H9 (cell line): Measurements from ENCODE around the gene PARD3. TPM values are rescaled to one million over a fixed set of nuclear protein-coding genes. Genes with fewer than 3 reads are reported as not detected.

Source experiments
- DNase-seq: peaks from one replicate; pipeline ENCODE4 v3.0.0-alpha.2; 2017
- H2AFZ ChIP-seq: one replicate; pipeline ENCODE4 v1.6.1; 2013; ENCODE audit warnings: mild to moderate bottlenecking, low read length, control low read depth, moderate library complexity
- H2AK5ac ChIP-seq: 2 replicates; pipeline ENCODE4 v1.6.1; 2013; ENCODE audit warnings: low read length, control low read depth, mixed read lengths; ENCODE audit not compliant: insufficient read length
- H2BK120ac ChIP-seq: one replicate; pipeline ENCODE4 v1.6.1; 2013; ENCODE audit warnings: low read depth, mild to moderate bottlenecking, low read length, control low read depth, inconsistent platforms; ENCODE audit not compliant: poor library complexity, severe bottlenecking
- H2BK12ac ChIP-seq: 2 replicates; pipeline ENCODE4 v1.6.1; 2013; ENCODE audit warnings: low read length, control low read depth, mixed read lengths, low read depth; ENCODE audit not compliant: insufficient read length
- H2BK15ac ChIP-seq: 2 replicates; pipeline ENCODE4 v1.6.1; 2013; ENCODE audit warnings: low read depth, low read length, control low read depth
- H2BK20ac ChIP-seq: one replicate; pipeline ENCODE4 v1.6.1; 2013; ENCODE audit warnings: low read depth, mild to moderate bottlenecking, low read length, control low read depth, inconsistent platforms; ENCODE audit not compliant: poor library complexity, severe bottlenecking
- H2BK5ac ChIP-seq: 2 replicates; pipeline ENCODE4 v1.6.1; 2013; ENCODE audit warnings: low read length, control low read depth, mixed read lengths; ENCODE audit not compliant: insufficient read length
- H3K14ac ChIP-seq: 2 replicates; pipeline ENCODE4 v1.6.1; 2013; ENCODE audit warnings: low read length, control low read depth; ENCODE audit not compliant: insufficient read depth
- H3K18ac ChIP-seq: 2 replicates; pipeline ENCODE4 v1.6.1; 2013; ENCODE audit warnings: low read depth, mild to moderate bottlenecking, mixed read lengths, low read length, control low read depth; ENCODE audit not compliant: insufficient read length
- H3K23ac ChIP-seq: 2 replicates; pipeline ENCODE4 v1.6.1; 2013; ENCODE audit warnings: low read length, control low read depth, mixed read lengths, low read depth; ENCODE audit not compliant: insufficient read length
- H3K23me2 ChIP-seq: 2 replicates; pipeline ENCODE4 v1.6.1; 2013; ENCODE audit warnings: low read depth, mild to moderate bottlenecking, mixed read lengths, low read length, control low read depth; ENCODE audit not compliant: insufficient read length, poor library complexity, severe bottlenecking
- H3K27ac ChIP-seq: 2 replicates; pipeline ENCODE4 v1.5.1; 2013; ENCODE audit warnings: low read length, control low read depth, mixed read lengths, low read depth; ENCODE audit not compliant: insufficient read length
- H3K27me3 ChIP-seq: 2 replicates; pipeline ENCODE4 v1.6.1; 2013; ENCODE audit warnings: low read length, control low read depth, inconsistent platforms; ENCODE audit not compliant: insufficient read depth
- H3K4ac ChIP-seq: 2 replicates; pipeline ENCODE4 v1.6.1; 2013; ENCODE audit warnings: low read depth, mild to moderate bottlenecking, control low read depth, inconsistent platforms, low read length, moderate library complexity
- H3K4me1 ChIP-seq: 2 replicates; pipeline ENCODE4 v1.6.1; 2013; ENCODE audit warnings: low read length, control low read depth, inconsistent platforms; ENCODE audit not compliant: insufficient read depth
- H3K4me2 ChIP-seq: 2 replicates; pipeline ENCODE4 v1.6.1; 2013; ENCODE audit warnings: low read length, control low read depth, mixed read lengths; ENCODE audit not compliant: insufficient read length, insufficient read depth
- H3K56ac ChIP-seq: 2 replicates; pipeline ENCODE4 v1.6.1; 2013; ENCODE audit warnings: low read depth, mild to moderate bottlenecking, mixed read lengths, low read length, control low read depth; ENCODE audit not compliant: insufficient read length
- H3K79me1 ChIP-seq: 2 replicates; pipeline ENCODE4 v1.6.1; 2013; ENCODE audit warnings: low read depth, mild to moderate bottlenecking, moderate library complexity, low read length, control low read depth, inconsistent platforms; ENCODE audit not compliant: insufficient read depth, poor library complexity, severe bottlenecking
- H3K79me2 ChIP-seq: 2 replicates; pipeline ENCODE4 v1.6.1; 2013; ENCODE audit warnings: low read length, control low read depth, inconsistent platforms; ENCODE audit not compliant: insufficient read depth
- H3K9ac ChIP-seq: 2 replicates; pipeline ENCODE4 v1.6.1; 2013; ENCODE audit warnings: low read length, control low read depth, mixed read lengths; ENCODE audit not compliant: insufficient read length; ENCODE audit errors: extremely low read depth
- H3K9me3 ChIP-seq: one replicate; pipeline ENCODE4 v1.6.1; 2013; ENCODE audit warnings: low read depth, low read length, inconsistent platforms; ENCODE audit not compliant: control insufficient read depth
- H3T11ph ChIP-seq: one replicate; pipeline ENCODE4 v1.6.1; 2013; ENCODE audit warnings: mild to moderate bottlenecking, low read length, control low read depth, inconsistent platforms
- H4K20me1 ChIP-seq: one replicate; pipeline ENCODE4 v1.6.1; 2013; ENCODE audit not compliant: control insufficient read depth, insufficient read length, insufficient read depth
- H4K5ac ChIP-seq: 2 replicates; pipeline ENCODE4 v1.6.1; 2013; ENCODE audit warnings: low read depth, mild to moderate bottlenecking, mixed read lengths, low read length, control low read depth; ENCODE audit not compliant: insufficient read length
- H4K8ac ChIP-seq: replicated peaks from 2 replicates; pipeline ENCODE4 v1.6.1; 2013; ENCODE audit warnings: low read length, control low read depth, mixed read lengths, low read depth; ENCODE audit not compliant: insufficient read length
- H4K91ac ChIP-seq: 2 replicates; pipeline ENCODE4 v1.6.1; 2013; ENCODE audit warnings: low read depth, mild to moderate bottlenecking, moderate library complexity, mixed read lengths, low read length, control low read depth; ENCODE audit not compliant: insufficient read length
- H3K27ac Mint-ChIP-seq, 3 experiments: 2 replicates in 2 of 3; 3 replicates in 1 of 3; pipeline ENCODE4 v1.8.0; 2020 to 2021; ENCODE audit warnings: mixed read lengths in 3 of 3, mild to moderate bottlenecking in 1 of 3, moderate library complexity in 1 of 3
- H3K27me3 Mint-ChIP-seq: 2 replicates; pipeline ENCODE4 v1.8.0; 2021; ENCODE audit warnings: low read depth, mild to moderate bottlenecking, moderate library complexity, mixed read lengths
- H3K36me3 Mint-ChIP-seq, 3 experiments: 2 replicates in 2 of 3; 3 replicates in 1 of 3; pipeline ENCODE4 v1.8.0; 2020 to 2021; ENCODE audit warnings: low read depth in 3 of 3, mixed read lengths in 3 of 3; ENCODE audit not compliant: insufficient read depth in 1 of 3
- H3K4me1 Mint-ChIP-seq, 2 experiments: 2 replicates each; pipeline ENCODE4 v1.8.0; 2020; ENCODE audit warnings: mixed read lengths in 2 of 2
- H3K4me3 Mint-ChIP-seq, 2 experiments: 2 replicates in 1 of 2; 3 replicates in 1 of 2; pipeline ENCODE4 v1.8.0; 2020 to 2021; ENCODE audit warnings: mild to moderate bottlenecking in 2 of 2, mixed read lengths in 2 of 2, moderate library complexity in 1 of 2
- H3K9me3 Mint-ChIP-seq, 2 experiments: 2 replicates in 1 of 2; 3 replicates in 1 of 2; pipeline ENCODE4 v1.8.0; 2020; ENCODE audit warnings: mild to moderate bottlenecking in 2 of 2, mixed read lengths in 2 of 2, moderate library complexity in 1 of 2
- total RNA-seq: library from RNA; stranded (reverse); gene quantifications from 2 replicates; pipeline ENCODE4 v1.2.1, GENCODE V29; 2021
- TF ChIP-seq, protein P1 (sequence below): fragments of 200-600 bp; sonication (generic); conservative IDR thresholded peaks from 3 replicates; pipeline ENCODE4 v1.8.0; 2021; ENCODE audit warnings: antibody characterized with exemption, mild to moderate bottlenecking

PARD3 gene
- total RNA-seq, 1 experiment from 2014 or later = 44.7 TPM

DNA sequence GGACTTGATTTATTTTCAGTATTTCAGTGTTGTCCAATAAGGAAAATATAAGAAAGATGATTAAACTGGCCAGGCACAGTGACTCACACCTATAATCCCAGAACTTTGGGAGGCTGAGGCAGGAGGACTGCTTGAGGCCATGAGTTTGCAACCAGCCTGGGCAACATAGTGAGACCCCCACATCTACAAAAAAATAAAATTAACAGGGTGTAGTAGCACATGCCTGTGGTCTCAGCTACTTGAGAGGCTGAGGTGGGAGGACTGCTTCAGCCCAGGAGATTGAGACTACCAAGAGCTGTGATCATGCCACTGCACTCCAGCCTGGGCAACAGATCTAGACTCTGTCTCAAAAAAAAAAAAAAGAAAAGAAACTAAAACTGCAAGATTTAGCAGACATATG lies 138.0 kb downstream of the PARD3 start:
- H3K4me2 ChIP-seq = no peak overlapping the region
- no peak overlapping the region for H3K4me3 Mint-ChIP-seq

More for the DNA sequence above, 138.0 kb downstream of the PARD3 start:
- Histone ChIP-seq H3K27ac (no peak overlapping the region), H3K27me3 (no peaks in the 10 kb centered on the region), H3K4me1 (no peaks in the 10 kb centered on the region), H2AFZ (no peak overlapping the region), H4K91ac (no peak overlapping the region), H3K79me2 (peaks cover 4% of the 10 kb centered on the region; the same call in 1 of the 2 replicates), H3K9me3 (no peaks in the 10 kb centered on the region), H3K23me2 (no peaks in the 10 kb centered on the region), H2BK5ac (no peak overlapping the region), H4K20me1 (no peaks in the 10 kb centered on the region), H3K9ac (no peak overlapping the region), H4K8ac (no peak overlapping the region), H3K79me1 (peaks cover 10% of the 10 kb centered on the region), H3K56ac (no peak overlapping the region), H2AK5ac (no peak overlapping the region), H2BK120ac (no peak overlapping the region), H3K4ac (no peak overlapping the region), H2BK12ac (no peak overlapping the region), H2BK20ac (no peak overlapping the region), H4K5ac (no peak overlapping the region), H3K18ac (no peak overlapping the region), H2BK15ac (no peak overlapping the region), H3T11ph (no peak overlapping the region), H3K23ac (no peak overlapping the region), H3K14ac (no peak overlapping the region)
- no peak overlapping the region for H3K27ac Mint-ChIP-seq
- H3K36me3 Mint-ChIP-seq = no peaks in the 10 kb centered on the region
- no peaks in the 10 kb centered on the region for H3K9me3 Mint-ChIP-seq
- TF ChIP-seq, protein P1, sequence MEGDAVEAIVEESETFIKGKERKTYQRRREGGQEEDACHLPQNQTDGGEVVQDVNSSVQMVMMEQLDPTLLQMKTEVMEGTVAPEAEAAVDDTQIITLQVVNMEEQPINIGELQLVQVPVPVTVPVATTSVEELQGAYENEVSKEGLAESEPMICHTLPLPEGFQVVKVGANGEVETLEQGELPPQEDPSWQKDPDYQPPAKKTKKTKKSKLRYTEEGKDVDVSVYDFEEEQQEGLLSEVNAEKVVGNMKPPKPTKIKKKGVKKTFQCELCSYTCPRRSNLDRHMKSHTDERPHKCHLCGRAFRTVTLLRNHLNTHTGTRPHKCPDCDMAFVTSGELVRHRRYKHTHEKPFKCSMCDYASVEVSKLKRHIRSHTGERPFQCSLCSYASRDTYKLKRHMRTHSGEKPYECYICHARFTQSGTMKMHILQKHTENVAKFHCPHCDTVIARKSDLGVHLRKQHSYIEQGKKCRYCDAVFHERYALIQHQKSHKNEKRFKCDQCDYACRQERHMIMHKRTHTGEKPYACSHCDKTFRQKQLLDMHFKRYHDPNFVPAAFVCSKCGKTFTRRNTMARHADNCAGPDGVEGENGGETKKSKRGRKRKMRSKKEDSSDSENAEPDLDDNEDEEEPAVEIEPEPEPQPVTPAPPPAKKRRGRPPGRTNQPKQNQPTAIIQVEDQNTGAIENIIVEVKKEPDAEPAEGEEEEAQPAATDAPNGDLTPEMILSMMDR = no peak
- DNase-seq = no peak
- no peaks in the 10 kb centered on the region for H3K27me3 Mint-ChIP-seq
- peaks cover 11 to 18% of the 10 kb centered on the region in 2 experiments for H3K4me1 Mint-ChIP-seq
